ENCODE results near the gene QPCT.

GRCh38 chr2:37422816-37423215, 78.4 kb downstream of the QPCT start:
- TF ChIP-seq CTCF (IDR thresholded peaks at IDR 0.05) (no peak), POLR2AphosphoS5 (IDR thresholded peaks at IDR 0.05) (no peak)
